Neutrophil (primary cell): ENCODE measurements around the gene SH3BGRL2.

ENCODE experiments used
- H3K27ac ChIP-seq: fragments of 200-600 bp; sonication (generic); 2 replicates; pipeline ENCODE4 v1.5.1; 2016; ENCODE audit warnings: mild to moderate bottlenecking, moderate library complexity
- H3K27me3 ChIP-seq: fragments of 200-600 bp; sonication (generic); 2 replicates; pipeline ENCODE4 v1.6.0; 2016; ENCODE audit warnings: mild to moderate bottlenecking
- H3K36me3 ChIP-seq: fragments of 200-600 bp; sonication (generic); 2 replicates; pipeline ENCODE4 v1.5.1; 2017
- H3K4me1 ChIP-seq, 2 experiments: fragments of 200-600 bp in 1 of 2; sonication (generic) in 1 of 2; 1 replicate in 1 of 2; 2 replicates in 1 of 2; pipeline versions ENCODE4 v1.5.1 to v1.6.1; 2013 to 2016; ENCODE audit warnings: low read depth in 1 of 2, low read length in 1 of 2, mild to moderate bottlenecking in 1 of 2, moderate library complexity in 1 of 2; ENCODE audit not compliant: control insufficient read depth in 1 of 2, insufficient read depth in 1 of 2
- H3K4me3 ChIP-seq, 2 experiments: fragments of 200-600 bp in 1 of 2; sonication (generic) in 1 of 2; 1 replicate in 1 of 2; 2 replicates in 1 of 2; pipeline ENCODE4 v1.5.1; 2013 to 2016; ENCODE audit warnings: low read depth in 1 of 2, low read length in 1 of 2, mild to moderate bottlenecking in 1 of 2, moderate library complexity in 1 of 2
- H3K9me3 ChIP-seq: fragments of 200-600 bp; sonication (generic); 2 replicates; pipeline ENCODE4 v1.5.1; 2016
- CTCF ChIP-seq: fragments of 200-600 bp; sonication (generic); IDR thresholded peaks from 2 replicates; pipeline ENCODE4 v1.5.1; 2016; ENCODE audit warnings: antibody characterized with exemption

SH3BGRL2 gene

GRCh38 chr6:79702691-79703090 is 71.6 kb downstream of the SH3BGRL2 start:
- Histone ChIP-seq H3K9me3 (no peaks in the 10 kb centered on the region), H3K36me3 (no peaks in the 10 kb centered on the region), H3K27ac (no peak overlapping the region), H3K4me3 (no peak overlapping the region), H3K27me3 (no peaks in the 10 kb centered on the region), H3K4me1 (no peaks in the 10 kb centered on the region)
- no peak for TF ChIP-seq CTCF

- H3K4me3 ChIP-seq, result no peak overlapping the region
- no peaks in the 10 kb centered on the region for H3K9me3 ChIP-seq
- H3K27ac ChIP-seq, result no peak overlapping the region
- no peaks in the 10 kb centered on the region for H3K27me3 ChIP-seq
- H3K4me1 ChIP-seq, result no peaks in the 10 kb centered on the region
- H3K36me3 ChIP-seq, result no peaks in the 10 kb centered on the region
- TF ChIP-seq CTCF, result no peak
These were observed 73.1 kb downstream of the SH3BGRL2 start for GRCh38 chr6:79704200-79704599.

GRCh38 chr6:79705456-79705995 is 74.4 kb downstream of the SH3BGRL2 start:
- no peaks in the 10 kb centered on the region for H3K4me1 ChIP-seq
- no peaks in the 10 kb centered on the region for H3K9me3 ChIP-seq
- no peaks in the 10 kb centered on the region for H3K27me3 ChIP-seq
- H3K27ac ChIP-seq, result no peak overlapping the region
- no peaks in the 10 kb centered on the region for H3K36me3 ChIP-seq
- H3K4me3 ChIP-seq, result no peak overlapping the region
- no peak for TF ChIP-seq CTCF

- H3K27ac ChIP-seq, result no peak overlapping the region
- H3K4me3 ChIP-seq, result no peak overlapping the region
- no peak for TF ChIP-seq CTCF
- H3K9me3 ChIP-seq, result no peaks in the 10 kb centered on the region
- no peaks in the 10 kb centered on the region for H3K27me3 ChIP-seq
- H3K36me3 ChIP-seq, result no peaks in the 10 kb centered on the region
- H3K4me1 ChIP-seq, result no peaks in the 10 kb centered on the region
These were observed 75.4 kb downstream of the SH3BGRL2 start for GRCh38 chr6:79706527-79706926.

GRCh38 chr6:79707621-79708020 is 76.5 kb downstream of the SH3BGRL2 start:
- H3K27me3 ChIP-seq, result no peaks in the 10 kb centered on the region
- H3K4me1 ChIP-seq, result no peaks in the 10 kb centered on the region
- H3K4me3 ChIP-seq, result no peak overlapping the region
- no peak overlapping the region for H3K27ac ChIP-seq
- H3K9me3 ChIP-seq, result no peaks in the 10 kb centered on the region
- TF ChIP-seq CTCF, result no peak
- no peaks in the 10 kb centered on the region for H3K36me3 ChIP-seq
